Measurements from ENCODE around the gene KRT84. TPM values are rescaled to one million over a fixed set of nuclear protein-coding genes. Genes with fewer than 3 reads are reported as not detected.

KRT84 gene
- total RNA-seq, 1 donor from 2014 or later: not detected

- Histone ChIP-seq H3K9me3 (no peaks in the 10 kb centered on the region), H3K36me3 (no peaks in the 10 kb centered on the region), H3K4me3 (no peak overlapping the region), H3K4me1 (no peaks in the 10 kb centered on the region), H3K27ac (no peak overlapping the region), H3K27me3 (no peaks in the 10 kb centered on the region)
- intact Hi-C loops (cut with DNase I): no loop called here
- DNase-seq (ENCODE audit: low spot score in 2 of 2): no peak
- no peak for TF ChIP-seq CTCF (IDR thresholded peaks at IDR 0.05)
Observed at GRCh38 chr12:52344111-52344510, 41.3 kb downstream of the KRT84 start.

- no peaks in the 10 kb centered on the region for H3K4me1 ChIP-seq
- intact Hi-C loops (cut with DNase I): no loop called here
- no peak overlapping the region for H3K27ac ChIP-seq
- H3K4me3 ChIP-seq: no peak overlapping the region
- no peak for TF ChIP-seq CTCF (IDR thresholded peaks at IDR 0.05)
- no peak for DNase-seq (ENCODE audit: low spot score in 2 of 2)
- no peaks in the 10 kb centered on the region for H3K27me3 ChIP-seq
- no peaks in the 10 kb centered on the region for H3K9me3 ChIP-seq
- no peaks in the 10 kb centered on the region for H3K36me3 ChIP-seq
Observed at GRCh38 chr12:52343550-52343949, 41.9 kb downstream of the KRT84 start.

DNA sequence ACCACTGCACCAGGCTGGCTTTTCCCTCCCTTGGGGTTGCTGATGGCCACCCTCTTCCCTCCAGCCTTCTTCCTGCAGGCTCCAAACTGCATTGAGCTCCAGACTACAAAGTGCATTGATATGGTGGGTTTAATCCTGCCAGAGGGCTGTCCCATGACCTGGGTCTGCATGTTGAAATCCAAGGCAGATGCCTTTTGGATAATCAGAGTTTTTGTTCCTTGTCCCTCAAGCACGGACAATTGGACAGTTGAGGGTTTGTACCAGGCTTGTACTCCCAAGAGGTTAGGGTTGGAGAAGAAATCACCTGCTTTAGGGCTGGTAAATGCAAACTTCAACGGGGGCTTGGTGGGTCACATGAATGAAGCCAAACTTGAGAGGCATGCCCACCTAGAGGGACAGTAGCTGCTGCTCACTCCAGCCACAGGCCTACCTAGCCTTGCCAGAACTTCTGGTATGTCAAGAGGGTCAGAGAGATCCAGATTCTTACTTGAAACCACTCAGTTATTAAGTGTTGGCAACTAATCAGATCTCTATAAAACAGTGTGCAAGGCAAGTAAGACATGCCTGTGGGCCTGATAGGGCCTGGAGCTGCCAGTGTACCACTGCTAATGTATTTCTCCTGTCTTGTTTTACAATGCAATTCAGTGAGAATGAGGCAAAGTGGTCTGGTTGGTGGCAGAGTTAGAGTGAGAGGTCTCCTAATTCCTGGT, 42.5 kb downstream of the KRT84 start:
- no peak overlapping the region for H3K27ac ChIP-seq
- DNase-seq (ENCODE audit: low spot score in 2 of 2): no peak
- intact Hi-C loops (cut with DNase I): no loop called here
- no peaks in the 10 kb centered on the region for H3K4me1 ChIP-seq
- H3K36me3 ChIP-seq: no peaks in the 10 kb centered on the region
- H3K4me3 ChIP-seq: no peak overlapping the region
- no peaks in the 10 kb centered on the region for H3K27me3 ChIP-seq
- no peaks in the 10 kb centered on the region for H3K9me3 ChIP-seq
- no peak for TF ChIP-seq CTCF (IDR thresholded peaks at IDR 0.05)

- no peak for TF ChIP-seq CTCF (IDR thresholded peaks at IDR 0.05)
- intact Hi-C loops (cut with DNase I): no loop called here
- H3K27ac ChIP-seq: no peak overlapping the region
- H3K4me1 ChIP-seq: no peaks in the 10 kb centered on the region
- H3K9me3 ChIP-seq: peaks cover 6 to 13% of the 10 kb centered on the region in 2 donors
- H3K27me3 ChIP-seq: no peaks in the 10 kb centered on the region
- no peaks in the 10 kb centered on the region for H3K36me3 ChIP-seq
- no peak for DNase-seq (ENCODE audit: low spot score in 2 of 2)
- no peak overlapping the region for H3K4me3 ChIP-seq
Observed at GRCh38 chr12:52341066-52341580, 44.3 kb downstream of the KRT84 start.

GRCh38 chr12:52338241-52338960, 47.1 kb downstream of the KRT84 start:
- no peak for DNase-seq (ENCODE audit: low spot score in 2 of 2)
- Histone ChIP-seq H3K4me3 (no peak overlapping the region), H3K4me1 (no peaks in the 10 kb centered on the region), H3K36me3 (no peaks in the 10 kb centered on the region), H3K27ac (no peak overlapping the region), H3K9me3 (peaks cover 6 to 17% of the 10 kb centered on the region in 2 donors), H3K27me3 (no peaks in the 10 kb centered on the region)
- intact Hi-C loops (cut with DNase I): no loop called here
- TF ChIP-seq CTCF (IDR thresholded peaks at IDR 0.05): no peak

Measured in ascending aorta (tissue), 2 donors.